ENCODE data around the gene TFDP2. TPM values are rescaled to one million over a fixed set of nuclear protein-coding genes. Genes with fewer than 3 reads are reported as not detected.
"Not testable (repeated sequence)": the region's sequence is repeated elsewhere in the genome, so short reads cannot be mapped to it uniquely, and the experiment has no call there.

The TFDP2 gene
- total RNA-seq, 1 experiment from 2014 or later, result 76.0 TPM

DNA sequence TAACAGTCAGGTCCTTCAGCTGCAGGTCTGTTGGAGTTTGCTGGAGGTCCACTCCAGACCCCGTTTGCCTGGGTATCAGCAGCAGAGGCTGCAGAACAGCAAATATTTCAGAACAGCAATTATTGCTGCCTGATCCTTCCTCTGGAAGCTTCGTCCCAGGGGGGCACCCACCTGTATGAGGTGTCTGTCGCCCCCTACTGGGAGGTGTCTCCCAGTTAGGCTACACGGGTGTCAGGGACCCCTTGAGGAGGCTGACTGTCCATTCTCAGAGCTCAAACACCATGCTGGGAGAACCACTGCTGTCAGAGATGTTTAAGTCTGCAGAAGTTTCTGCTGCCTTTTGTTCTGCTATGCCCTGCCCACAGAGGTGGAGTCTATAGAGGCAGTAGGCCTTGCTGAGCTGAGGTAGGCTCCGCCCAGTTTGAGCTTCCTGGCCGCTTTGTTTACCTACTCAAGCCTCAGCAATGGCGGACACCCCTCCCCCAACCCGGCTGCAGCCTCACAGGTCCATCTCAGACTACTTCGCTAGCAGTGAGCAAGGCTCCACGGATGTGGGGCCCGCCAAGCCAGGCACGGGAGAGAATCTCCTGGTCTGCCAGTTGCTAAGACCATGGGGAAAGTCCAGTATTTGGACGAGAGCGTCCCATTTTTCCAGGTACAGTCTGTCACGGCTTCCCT is 8.6 kb downstream of the TFDP2 start:
- not testable (repeated sequence) for H3K4me1 Mint-ChIP-seq; H3K9ac ChIP-seq (ENCODE audit: extremely low read depth, insufficient read length, low read length); H3K4me2 ChIP-seq (ENCODE audit: insufficient read depth, insufficient read length, low read length); H3K27ac ChIP-seq (ENCODE audit: insufficient read length, low read depth, low read length); H2BK120ac ChIP-seq (ENCODE audit: low read depth, low read length, poor library complexity, severe bottlenecking); H3K23me2 ChIP-seq (ENCODE audit: insufficient read length, low read depth, low read length, poor library complexity, severe bottlenecking); H3K4ac ChIP-seq (ENCODE audit: low read depth, low read length); H3K56ac ChIP-seq (ENCODE audit: insufficient read length, low read depth, low read length); H3K79me2 ChIP-seq (ENCODE audit: insufficient read depth, low read length); H3K4me3 Mint-ChIP-seq; H3K27me3 Mint-ChIP-seq (ENCODE audit: low read depth); H3K14ac ChIP-seq (ENCODE audit: insufficient read depth, low read length); H2BK20ac ChIP-seq (ENCODE audit: low read depth, low read length, poor library complexity, severe bottlenecking); H3K4me1 ChIP-seq (ENCODE audit: insufficient read depth, low read length); H4K8ac ChIP-seq (replicated peaks; ENCODE audit: insufficient read length, low read depth, low read length); H3K27me3 ChIP-seq (ENCODE audit: insufficient read depth, low read length); H2BK12ac ChIP-seq (ENCODE audit: insufficient read length, low read depth, low read length); H2BK5ac ChIP-seq (ENCODE audit: insufficient read length, low read length); H2BK15ac ChIP-seq (ENCODE audit: low read depth, low read length); H2AK5ac ChIP-seq (ENCODE audit: insufficient read length, low read length); H4K20me1 ChIP-seq (ENCODE audit: control insufficient read depth, insufficient read depth, insufficient read length); H3K79me1 ChIP-seq (ENCODE audit: insufficient read depth, low read depth, low read length, poor library complexity, severe bottlenecking); H2AFZ ChIP-seq (ENCODE audit: low read length); H4K91ac ChIP-seq (ENCODE audit: insufficient read length, low read depth, low read length); H3K27ac Mint-ChIP-seq; H3K23ac ChIP-seq (ENCODE audit: insufficient read length, low read depth, low read length); H3T11ph ChIP-seq (ENCODE audit: low read length); H3K9me3 ChIP-seq (ENCODE audit: control insufficient read depth, low read depth, low read length); H4K5ac ChIP-seq (ENCODE audit: insufficient read length, low read depth, low read length)
- peaks cover 17 to 18% of the 10 kb centered on the region in 2 experiments for H3K9me3 Mint-ChIP-seq
- WGBS (ENCODE audit: extremely low coverage, insufficient read length, low lambda C conversion rate), result no CpG with 5 or more reads among the region's 15 CpGs
- H3K36me3 Mint-ChIP-seq (ENCODE audit: insufficient read depth in 1 of 3, low read depth in 3 of 3), result peaks cover 26 to 45% (median 28%) of the 10 kb centered on the region in 3 experiments
- peak; percentile 37; the same call in 2 of the 3 replicates for TF ChIP-seq CTCF (conservative IDR thresholded peaks at IDR 0.05)
- H3K18ac ChIP-seq (ENCODE audit: insufficient read length, low read depth, low read length), result peak overlapping the region; percentile 67
- peak; percentile 68 for DNase-seq

DNA sequence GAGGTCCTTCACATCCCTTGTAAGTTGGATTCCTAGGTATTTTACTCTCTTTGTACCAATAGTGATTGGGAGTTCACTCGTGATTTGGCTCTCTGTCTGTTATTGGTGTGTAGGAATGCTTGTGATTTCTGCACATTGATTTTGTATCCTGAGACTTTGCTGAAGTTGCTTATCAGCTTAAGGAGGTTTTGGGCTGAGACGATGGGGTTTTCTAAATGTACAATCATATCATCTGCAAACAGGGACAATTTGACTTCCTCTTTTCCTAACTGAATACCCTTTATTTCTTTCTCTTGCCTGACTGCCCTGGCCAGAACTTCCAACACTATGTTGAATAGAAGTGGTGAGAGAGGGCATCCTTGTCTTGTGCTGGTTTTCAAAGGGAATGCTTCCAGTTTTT is 12.3 kb downstream of the TFDP2 start:
- not testable (repeated sequence) for H4K8ac ChIP-seq (replicated peaks; ENCODE audit: insufficient read length, low read depth, low read length); H3K18ac ChIP-seq (ENCODE audit: insufficient read length, low read depth, low read length); H3K27me3 Mint-ChIP-seq (ENCODE audit: low read depth); H3K27ac ChIP-seq (ENCODE audit: insufficient read length, low read depth, low read length); H3K4me1 Mint-ChIP-seq; H3K79me1 ChIP-seq (ENCODE audit: insufficient read depth, low read depth, low read length, poor library complexity, severe bottlenecking); DNase-seq; H3K4me2 ChIP-seq (ENCODE audit: insufficient read depth, insufficient read length, low read length); H3K9me3 ChIP-seq (ENCODE audit: control insufficient read depth, low read depth, low read length); H2BK120ac ChIP-seq (ENCODE audit: low read depth, low read length, poor library complexity, severe bottlenecking); H3K4me3 Mint-ChIP-seq; H3K27me3 ChIP-seq (ENCODE audit: insufficient read depth, low read length); H3T11ph ChIP-seq (ENCODE audit: low read length); H2BK20ac ChIP-seq (ENCODE audit: low read depth, low read length, poor library complexity, severe bottlenecking); H3K23me2 ChIP-seq (ENCODE audit: insufficient read length, low read depth, low read length, poor library complexity, severe bottlenecking); H3K56ac ChIP-seq (ENCODE audit: insufficient read length, low read depth, low read length); H3K14ac ChIP-seq (ENCODE audit: insufficient read depth, low read length); H2BK15ac ChIP-seq (ENCODE audit: low read depth, low read length); H2BK12ac ChIP-seq (ENCODE audit: insufficient read length, low read depth, low read length); H2AFZ ChIP-seq (ENCODE audit: low read length); H3K9ac ChIP-seq (ENCODE audit: extremely low read depth, insufficient read length, low read length); H3K79me2 ChIP-seq (ENCODE audit: insufficient read depth, low read length); H3K27ac Mint-ChIP-seq; H3K23ac ChIP-seq (ENCODE audit: insufficient read length, low read depth, low read length); H4K91ac ChIP-seq (ENCODE audit: insufficient read length, low read depth, low read length); H4K5ac ChIP-seq (ENCODE audit: insufficient read length, low read depth, low read length); H3K4ac ChIP-seq (ENCODE audit: low read depth, low read length); H2AK5ac ChIP-seq (ENCODE audit: insufficient read length, low read length); H2BK5ac ChIP-seq (ENCODE audit: insufficient read length, low read length); H3K4me1 ChIP-seq (ENCODE audit: insufficient read depth, low read length); H4K20me1 ChIP-seq (ENCODE audit: control insufficient read depth, insufficient read depth, insufficient read length)
- WGBS (ENCODE audit: extremely low coverage, insufficient read length, low lambda C conversion rate), result no CpG with 5 or more reads among the region's 2 CpGs
- H3K36me3 Mint-ChIP-seq (ENCODE audit: insufficient read depth in 1 of 3, low read depth in 3 of 3), result peaks cover 20 to 34% (median 28%) of the 10 kb centered on the region in 3 experiments
- H3K9me3 Mint-ChIP-seq, result peaks cover 5 to 13% of the 10 kb centered on the region in 2 experiments
